ENCODE results near the gene CRIM1.

GRCh38 chr2:36481709-36482108 is 126.1 kb downstream of the CRIM1 start:
- TF ChIP-seq CTCF (conservative IDR thresholded peaks at IDR 0.05) (no peak), ZFX (IDR thresholded peaks at IDR 0.05) (no peak)

All from C4-2B (cell line).